Gastrocnemius medialis (tissue), 4 donors: Measurements from ENCODE around the gene HELLS. TPM values are rescaled to one million over a fixed set of nuclear protein-coding genes. Genes with fewer than 3 reads are reported as not detected.
"Not testable (repeated sequence)": the region's sequence is repeated elsewhere in the genome, so short reads cannot be mapped to it uniquely, and the experiment has no call there.

Experiments used
- ATAC-seq, 2 donors: fragments of 150-250 bp; one replicate each; pipeline ENCODE4 v1.9.1; 2016
- DNase-seq, 2 donors: peaks; one replicate each; pipeline ENCODE4 v3.0.0-alpha.2; 2019
- H3K27ac ChIP-seq, 4 donors: fragments of 200-600 bp; sonication (generic); 1 replicate in 1 of 4; 2 replicates in 3 of 4; pipeline ENCODE4 v1.5.1; 2016 to 2018; ENCODE audit warnings: mild to moderate bottlenecking in 2 of 4, moderate library complexity in 1 of 4
- H3K27me3 ChIP-seq, 3 donors: fragments of 200-600 bp; sonication (generic) in 2 of 3; 1 replicate in 1 of 3; 2 replicates in 2 of 3; pipeline versions ENCODE4 v1.5.1 to v1.6.0; 2016 to 2019; ENCODE audit warnings: mild to moderate bottlenecking in 1 of 3, moderate library complexity in 1 of 3
- H3K36me3 ChIP-seq, 2 donors: fragments of 200-600 bp; sonication (generic) in 1 of 2; one replicate each; pipeline ENCODE4 v1.5.1; 2017 to 2018
- H3K4me1 ChIP-seq, 2 donors: fragments of 200-600 bp; sonication (generic) in 1 of 2; one replicate each; pipeline ENCODE4 v1.5.1; 2016 to 2017; ENCODE audit warnings: mild to moderate bottlenecking in 2 of 2
- H3K4me3 ChIP-seq, 4 donors: fragments of 200-600 bp; sonication (generic) in 3 of 4; 1 replicate in 1 of 4; 2 replicates in 3 of 4; pipeline ENCODE4 v1.5.1; 2016 to 2019; ENCODE audit warnings: mild to moderate bottlenecking in 2 of 4
- H3K9me3 ChIP-seq, 3 donors: fragments of 200-600 bp; sonication (generic) in 2 of 3; 1 replicate in 1 of 3; 2 replicates in 2 of 3; pipeline ENCODE4 v1.5.1; 2016 to 2019
- POLR2A ChIP-seq, 2 donors: fragments of 450-650 bp; IDR thresholded peaks; one replicate each; pipeline ENCODE4 v1.6.1; 2017; ENCODE audit warnings: antibody characterized with exemption in 2 of 2, mild to moderate bottlenecking in 2 of 2, moderate library complexity in 2 of 2
- in situ Hi-C, 4 donors: fragments of 200-750 bp; cut with MboI; loops; one replicate each; pipeline versions ENCODE4 v1.15.0 to v1.8.0; 2017; ENCODE audit warnings: low sequenced_read_pairs in 4 of 4
- intact Hi-C: fragments of 100-400 bp; cut with DNase I; formaldehyde crosslinking; loops from one replicate; pipeline ENCODE4 v1.15.1; 2023; ENCODE audit warnings: low total_unique reads
- total RNA-seq, 4 donors: library from RNA; depleted of rRNA; stranded (reverse); fragments of >200 nt; gene quantifications; one replicate each; pipeline versions ENCODE4 v1.1.0 to v1.2.3, GENCODE V29; 2016
- TF ChIP-seq, protein P1 (sequence below), 5 experiments: fragments of 450-650 bp in 3 of 5; fragments of 200-600 bp in 2 of 5; sonication (generic) in 2 of 5; IDR thresholded peaks in 4 of 5; conservative IDR thresholded peaks in 1 of 5; 1 replicate in 4 of 5; 2 replicates in 1 of 5; pipeline ENCODE4 v1.5.1; 2016 to 2019; ENCODE audit warnings: antibody characterized with exemption in 5 of 5, mild to moderate bottlenecking in 3 of 5, moderate library complexity in 3 of 5

The HELLS gene
- total RNA-seq, 4 donors from 2014 or later = 0.12 to 0.53 (median 0.14) TPM

DNA sequence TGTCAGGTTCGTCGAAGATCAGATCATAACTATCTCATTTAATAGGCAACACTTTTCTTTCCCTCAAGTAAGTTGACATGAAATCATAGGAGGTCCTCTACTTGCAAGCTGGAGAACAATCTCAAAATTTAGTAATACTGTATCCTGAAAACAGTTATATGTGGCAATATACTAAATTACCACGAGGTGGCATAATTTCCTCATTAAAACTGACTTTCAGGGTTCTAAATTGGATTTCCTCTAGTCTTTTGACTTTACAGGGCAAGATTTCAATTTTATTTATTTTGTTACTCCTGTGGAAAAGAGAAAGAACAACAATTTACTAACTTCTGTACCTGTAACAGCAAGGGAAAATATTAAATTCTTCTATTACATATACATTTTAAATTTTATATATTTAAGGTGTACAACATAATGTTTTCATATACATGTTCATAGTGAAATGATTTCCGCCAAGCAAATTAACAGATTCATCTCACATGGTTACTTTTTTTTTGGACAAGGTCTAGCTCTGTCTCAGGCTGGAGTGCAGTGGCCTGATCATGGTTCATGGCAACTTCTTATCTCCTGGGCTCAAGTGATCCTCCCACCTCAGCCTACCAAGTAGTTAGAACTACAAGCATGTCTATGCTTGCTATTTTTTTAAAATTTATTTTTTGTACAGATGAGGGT, 84.6 kb downstream of the HELLS start:
- Histone ChIP-seq H3K27me3 (no peaks in the 10 kb centered on the region), H3K4me3 (no peak overlapping the region), H3K4me1 (no peaks in the 10 kb centered on the region), H3K36me3 (no peaks in the 10 kb centered on the region), H3K9me3 (no peaks in the 10 kb centered on the region), H3K27ac (no peak overlapping the region)
- DNase-seq (no peak), ATAC-seq (no peak)
- in situ Hi-C loops (no loop called here), intact Hi-C loops (no loop called here)
- TF ChIP-seq, protein P1, sequence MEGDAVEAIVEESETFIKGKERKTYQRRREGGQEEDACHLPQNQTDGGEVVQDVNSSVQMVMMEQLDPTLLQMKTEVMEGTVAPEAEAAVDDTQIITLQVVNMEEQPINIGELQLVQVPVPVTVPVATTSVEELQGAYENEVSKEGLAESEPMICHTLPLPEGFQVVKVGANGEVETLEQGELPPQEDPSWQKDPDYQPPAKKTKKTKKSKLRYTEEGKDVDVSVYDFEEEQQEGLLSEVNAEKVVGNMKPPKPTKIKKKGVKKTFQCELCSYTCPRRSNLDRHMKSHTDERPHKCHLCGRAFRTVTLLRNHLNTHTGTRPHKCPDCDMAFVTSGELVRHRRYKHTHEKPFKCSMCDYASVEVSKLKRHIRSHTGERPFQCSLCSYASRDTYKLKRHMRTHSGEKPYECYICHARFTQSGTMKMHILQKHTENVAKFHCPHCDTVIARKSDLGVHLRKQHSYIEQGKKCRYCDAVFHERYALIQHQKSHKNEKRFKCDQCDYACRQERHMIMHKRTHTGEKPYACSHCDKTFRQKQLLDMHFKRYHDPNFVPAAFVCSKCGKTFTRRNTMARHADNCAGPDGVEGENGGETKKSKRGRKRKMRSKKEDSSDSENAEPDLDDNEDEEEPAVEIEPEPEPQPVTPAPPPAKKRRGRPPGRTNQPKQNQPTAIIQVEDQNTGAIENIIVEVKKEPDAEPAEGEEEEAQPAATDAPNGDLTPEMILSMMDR (IDR thresholded peaks at IDR 0.05 in 4 of 5, conservative IDR thresholded peaks at IDR 0.05 in 1 of 5) = no peak
- TF ChIP-seq POLR2A (IDR thresholded peaks at IDR 0.05) = no peak

DNA sequence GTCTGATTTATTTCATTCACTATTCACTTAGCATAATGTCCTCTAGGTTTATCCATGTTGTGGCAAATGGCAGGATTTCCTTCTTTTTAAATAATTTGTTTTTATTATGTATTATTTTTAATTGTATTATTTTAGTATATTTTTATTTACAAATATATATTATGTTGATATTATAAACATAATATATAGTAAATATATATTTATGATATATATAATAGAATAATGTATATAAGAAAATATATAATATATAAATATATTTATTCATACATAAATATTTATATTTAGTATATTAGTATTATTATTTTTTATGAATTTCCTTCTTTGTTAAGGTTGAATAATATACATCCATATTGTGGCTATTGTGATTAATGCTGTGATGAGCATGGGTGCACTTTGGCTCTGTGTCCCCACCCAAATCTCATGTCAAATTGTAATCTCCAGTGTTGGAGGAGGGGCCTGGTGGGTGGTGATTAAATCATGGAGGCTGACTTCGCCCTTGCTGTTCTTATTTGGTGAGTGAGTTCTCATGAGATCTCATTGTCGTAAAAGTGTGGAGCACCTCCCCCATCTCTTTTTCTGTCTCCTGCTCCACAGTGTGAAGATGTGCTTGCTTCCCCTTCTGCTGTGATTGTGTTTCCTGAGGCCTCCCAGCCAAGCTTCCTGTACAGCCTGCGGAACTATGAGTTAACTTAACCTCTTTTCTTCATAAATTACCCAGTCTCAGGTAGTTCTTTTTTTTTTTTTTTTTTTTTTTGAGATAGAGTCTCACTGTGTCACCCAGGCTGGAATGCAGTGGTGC, 85.7 kb downstream of the HELLS start:
- no peak overlapping the region for H3K4me3 ChIP-seq
- intact Hi-C loops = no loop called here
- no peaks in the 10 kb centered on the region for H3K4me1 ChIP-seq
- no peaks in the 10 kb centered on the region for H3K36me3 ChIP-seq
- ATAC-seq (no peak), DNase-seq (no peak)
- no peaks in the 10 kb centered on the region for H3K27me3 ChIP-seq
- in situ Hi-C loops = no loop called here
- H3K9me3 ChIP-seq = no peaks in the 10 kb centered on the region
- H3K27ac ChIP-seq = no peak overlapping the region
- TF ChIP-seq, protein P1 (IDR thresholded peaks at IDR 0.05 in 4 of 5, conservative IDR thresholded peaks at IDR 0.05 in 1 of 5) = no peak
- TF ChIP-seq POLR2A (IDR thresholded peaks at IDR 0.05) = no peak

DNA sequence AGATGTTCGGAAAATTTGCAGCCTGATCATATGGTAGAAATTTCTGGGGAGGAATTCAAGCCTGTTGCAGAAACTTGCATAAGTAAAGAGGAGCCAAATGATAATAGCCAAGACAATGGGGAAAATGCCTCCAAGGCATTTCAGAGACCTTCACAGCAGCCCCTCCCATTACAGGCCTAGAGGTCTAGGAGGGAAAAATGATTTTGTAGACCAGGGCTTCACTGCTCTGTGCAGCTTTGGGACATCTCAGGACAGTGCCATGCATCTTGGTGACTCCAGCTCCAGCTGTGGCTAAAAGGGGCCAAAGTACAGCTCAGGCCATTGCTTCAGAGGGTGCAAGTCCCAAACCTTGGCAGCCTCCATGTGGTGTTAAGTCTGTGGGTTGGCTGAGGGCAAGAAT, 87.4 kb downstream of the HELLS start:
- DNase-seq = no peak
- Histone ChIP-seq H3K27ac (no peak overlapping the region), H3K4me3 (no peak overlapping the region), H3K27me3 (no peaks in the 10 kb centered on the region), H3K4me1 (no peaks in the 10 kb centered on the region), H3K9me3 (no peaks in the 10 kb centered on the region), H3K36me3 (no peaks in the 10 kb centered on the region)
- intact Hi-C loops = no loop called here
- in situ Hi-C loops = no loop called here
- TF ChIP-seq, protein P1 (IDR thresholded peaks at IDR 0.05 in 4 of 5, conservative IDR thresholded peaks at IDR 0.05 in 1 of 5) = no peak
- TF ChIP-seq POLR2A (IDR thresholded peaks at IDR 0.05) = no peak
- ATAC-seq = no peak

- DNase-seq, H3K36me3 ChIP-seq, H3K27me3 ChIP-seq, H3K9me3 ChIP-seq, in situ Hi-C loops, intact Hi-C loops, H3K27ac ChIP-seq, ATAC-seq, H3K4me3 ChIP-seq, H3K4me1 ChIP-seq: not testable (repeated sequence)
Observed at GRCh38 chr10:94638097-94638496, 92.5 kb downstream of the HELLS start.

DNA sequence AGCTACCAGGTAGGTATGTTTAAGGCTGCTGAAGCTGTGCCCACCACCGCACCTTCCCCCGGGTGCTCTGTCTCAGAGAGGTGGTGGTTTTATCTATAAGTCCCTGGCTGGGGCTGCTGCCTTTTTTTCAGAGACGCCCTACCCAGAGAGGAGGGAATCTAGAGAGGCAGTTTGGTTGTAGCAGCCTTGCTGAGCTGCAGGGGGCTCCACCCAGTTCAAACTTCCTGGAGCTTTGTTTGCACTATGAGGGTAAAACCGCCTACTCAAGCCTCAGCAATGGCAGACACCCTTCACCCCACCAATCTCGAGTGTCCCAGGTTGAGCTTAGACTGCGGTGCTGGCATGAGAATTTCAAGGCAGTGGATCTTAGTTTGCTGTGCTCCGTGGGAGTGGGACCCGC, 94.3 kb downstream of the HELLS start:
- Histone ChIP-seq H3K9me3 (no peaks in the 10 kb centered on the region), H3K4me1 (no peaks in the 10 kb centered on the region), H3K27ac (no peak overlapping the region), H3K27me3 (no peaks in the 10 kb centered on the region), H3K4me3 (no peak overlapping the region), H3K36me3 (no peaks in the 10 kb centered on the region)
- intact Hi-C loops (no loop called here), in situ Hi-C loops (no loop called here)
- ATAC-seq (no peak), DNase-seq (no peak)
- TF ChIP-seq POLR2A (IDR thresholded peaks at IDR 0.05) = no peak
- TF ChIP-seq, protein P1 (IDR thresholded peaks at IDR 0.05 in 4 of 5, conservative IDR thresholded peaks at IDR 0.05 in 1 of 5) = no peak
